GDM1 (cell line): ENCODE data around the gene DGKG.

ENCODE experiments used
- DNase-seq: peaks from one replicate; lab custom pipeline; 2025; lab: John Stamatoyannopoulos, UW

DGKG gene

DNA sequence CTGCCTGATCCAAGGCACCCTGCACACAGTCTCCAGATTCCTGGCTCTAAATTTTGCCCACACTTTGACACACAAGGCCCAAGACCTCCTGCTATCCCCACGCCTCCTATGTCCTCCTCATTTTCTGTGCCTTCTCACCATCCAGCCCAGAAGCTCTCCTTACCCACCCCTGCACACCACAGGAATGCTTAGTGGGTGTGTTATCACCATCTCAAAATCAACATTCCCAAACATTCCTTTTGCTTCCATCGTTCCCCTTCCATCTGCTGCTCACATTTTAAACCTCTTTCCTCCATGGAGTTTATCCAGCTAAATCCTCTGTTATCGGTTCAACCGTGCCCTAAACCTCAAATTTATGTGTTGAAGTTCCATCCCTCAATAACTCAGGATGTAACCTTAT is 43.9 kb downstream of the DGKG start:
- no peak for DNase-seq

DNA sequence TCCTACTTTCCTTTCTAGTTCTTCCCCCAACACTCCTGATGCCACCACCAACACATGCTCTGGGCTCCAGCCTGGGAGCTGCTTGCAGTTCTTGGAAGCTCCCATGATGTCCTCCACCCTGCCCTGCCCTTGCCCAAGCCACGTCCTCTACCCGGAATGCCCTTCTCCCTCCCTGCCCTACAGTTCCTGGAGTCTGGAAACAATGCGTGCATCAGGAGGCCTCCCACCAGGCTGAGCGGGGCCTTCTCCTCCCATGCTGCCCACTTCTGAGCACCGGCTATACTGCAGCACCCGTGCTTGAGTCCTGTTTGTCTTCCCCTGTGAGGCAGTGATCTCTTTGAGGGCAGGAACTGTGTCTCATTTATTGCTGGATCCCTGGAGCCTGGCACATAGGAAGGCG is 44.6 kb downstream of the DGKG start:
- no peak for DNase-seq

DNA sequence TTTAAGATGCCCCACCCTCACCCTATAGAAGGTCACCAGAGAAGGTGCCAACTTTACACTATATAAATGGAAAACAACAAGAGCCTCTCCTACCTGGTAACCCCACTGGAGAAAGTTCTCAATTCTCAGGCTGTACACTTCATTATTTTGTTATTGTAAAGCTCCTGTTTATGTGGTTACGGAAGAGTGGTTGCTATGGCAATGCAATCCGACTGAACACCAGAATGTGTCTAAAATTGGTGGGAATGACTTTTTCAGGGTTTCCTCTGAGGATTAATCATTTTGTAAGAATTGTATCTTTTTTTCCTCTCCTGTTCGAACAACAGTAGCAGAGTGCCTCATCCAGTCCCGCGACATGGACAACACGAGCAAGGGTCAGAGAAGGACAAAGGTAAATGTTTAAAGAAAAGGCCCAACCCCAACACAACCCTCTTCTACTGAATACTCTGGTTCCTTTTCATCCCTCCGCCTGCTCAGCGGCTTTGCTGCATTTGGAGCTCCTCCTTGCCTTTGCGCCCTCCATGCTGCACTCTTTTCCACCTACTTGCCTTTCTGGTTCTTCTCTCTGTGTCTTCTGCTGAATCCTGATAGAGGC is 45.3 kb downstream of the DGKG start:
- DNase-seq = no peak

DNA sequence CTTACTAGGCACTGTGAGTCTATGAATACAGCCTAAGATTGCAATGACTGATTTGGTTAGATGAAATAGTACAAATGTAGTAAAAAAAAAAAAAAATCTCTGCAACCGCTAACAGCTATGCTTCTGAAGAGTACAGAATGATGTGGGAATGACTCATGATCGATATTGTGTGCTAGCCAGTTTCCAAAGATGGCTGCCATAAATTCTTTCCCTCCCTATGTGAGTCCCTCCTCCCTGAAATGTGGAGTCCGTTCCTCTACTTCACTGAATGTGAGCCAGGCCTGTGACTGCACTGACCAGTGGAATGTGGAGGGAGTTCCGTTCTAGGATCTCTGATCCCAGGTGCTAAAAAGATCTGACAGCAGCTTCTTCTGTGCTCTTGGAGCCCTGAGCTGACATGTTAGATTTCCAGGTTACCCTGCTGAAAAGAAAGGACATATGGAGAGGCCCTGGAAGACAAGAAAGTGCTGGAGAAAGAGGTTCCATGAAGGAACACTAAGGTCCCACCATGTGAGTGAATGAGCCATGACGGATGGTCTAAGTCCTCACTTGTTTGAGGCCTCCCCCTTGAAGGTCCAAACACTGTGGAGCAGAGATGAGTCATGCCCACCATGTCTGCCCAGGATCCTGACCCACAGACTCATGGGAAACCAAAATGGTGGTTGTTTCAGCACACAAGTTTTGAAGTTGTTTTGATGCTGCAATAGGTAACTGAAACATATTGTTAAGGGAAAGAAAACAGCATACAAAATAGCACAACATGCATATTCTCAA is 46.3 kb downstream of the DGKG start:
- no peak for DNase-seq

DNA sequence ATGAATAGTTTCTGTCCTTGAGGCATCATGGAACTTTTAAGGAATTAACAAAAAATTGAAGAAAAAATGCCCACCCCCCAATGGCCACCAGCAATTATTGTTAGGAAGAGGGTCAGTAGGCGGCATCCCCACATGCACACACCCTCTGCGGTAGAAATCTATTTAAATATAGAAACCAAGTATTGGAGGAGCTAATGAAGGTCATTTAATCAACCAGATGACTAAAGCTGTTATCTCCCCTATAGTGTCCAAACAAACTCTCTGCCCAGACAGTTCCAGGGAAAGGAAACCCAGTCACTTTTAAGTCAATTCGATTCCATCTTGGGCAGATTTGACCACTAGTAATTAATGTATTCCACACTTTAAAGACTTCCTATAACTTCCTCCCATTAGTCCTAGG is 47.1 kb downstream of the DGKG start:
- no peak for DNase-seq

DNA sequence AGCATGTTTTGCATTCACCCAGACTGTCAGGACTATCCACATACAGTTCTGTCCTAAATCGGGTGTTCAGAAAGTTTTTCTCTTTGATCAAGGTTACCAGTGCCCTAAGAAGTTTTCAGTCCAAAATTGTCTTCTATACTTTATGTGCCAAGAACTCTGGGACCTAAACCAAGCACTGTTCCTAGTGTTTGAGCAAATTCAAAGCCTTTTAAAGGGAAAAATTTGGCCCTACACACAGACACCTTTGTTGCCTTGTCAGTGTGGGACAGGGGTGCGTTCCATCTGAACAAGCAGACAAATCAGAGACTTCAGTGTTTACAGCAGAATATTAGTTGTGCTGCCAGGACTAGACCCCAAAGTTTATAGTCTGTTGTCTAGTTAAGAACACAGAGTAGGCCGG is 50.6 kb downstream of the DGKG start:
- DNase-seq = no peak

DNA sequence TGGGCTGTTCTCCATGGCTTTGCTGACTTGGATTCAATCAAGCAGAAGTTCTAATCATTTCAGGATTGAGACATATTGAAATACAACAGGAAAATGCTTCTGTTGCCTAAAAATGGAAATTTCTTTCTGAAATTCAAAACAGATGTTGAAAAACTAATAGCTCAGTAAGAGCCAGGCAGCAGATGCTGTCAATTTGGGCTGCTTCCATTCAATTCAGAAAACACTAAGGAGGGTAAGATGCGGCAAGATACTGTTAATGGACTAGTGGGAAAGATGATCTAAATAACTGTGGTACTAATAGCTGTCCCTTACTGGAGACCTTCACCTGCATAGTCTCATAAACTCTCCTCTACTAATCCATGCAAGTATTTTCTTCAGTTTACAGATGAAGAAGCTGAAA is 53.5 kb downstream of the DGKG start:
- DNase-seq = no peak

DNA sequence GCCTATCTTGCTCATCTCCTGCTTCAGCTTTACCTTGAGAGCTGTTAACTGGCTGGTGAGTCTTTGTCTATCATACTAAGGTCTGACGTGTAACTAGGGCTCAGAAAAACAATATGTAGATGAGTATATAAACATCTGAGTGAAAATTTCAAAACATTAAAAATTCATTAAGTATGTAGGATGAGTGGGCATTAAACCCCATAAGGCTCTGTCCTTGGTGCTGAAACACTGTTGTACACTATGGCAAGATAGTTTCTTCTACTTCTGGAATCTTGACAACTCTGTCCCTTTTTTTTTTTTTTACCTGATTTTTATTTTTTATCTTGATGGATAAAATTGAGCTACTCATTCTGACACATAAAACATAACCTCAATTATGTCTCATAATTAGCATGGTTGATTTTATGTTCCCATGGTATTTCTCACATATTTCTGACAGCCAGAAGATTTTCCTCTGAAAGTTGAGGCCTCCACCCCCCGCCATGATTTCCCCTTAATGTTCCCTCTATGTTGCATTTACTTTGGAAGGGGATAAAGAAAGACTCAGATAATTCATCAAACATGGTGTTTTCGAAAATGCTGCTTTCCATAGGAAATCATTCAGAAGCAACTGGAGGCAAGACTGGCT is 54.3 kb downstream of the DGKG start:
- DNase-seq = no peak

DNA sequence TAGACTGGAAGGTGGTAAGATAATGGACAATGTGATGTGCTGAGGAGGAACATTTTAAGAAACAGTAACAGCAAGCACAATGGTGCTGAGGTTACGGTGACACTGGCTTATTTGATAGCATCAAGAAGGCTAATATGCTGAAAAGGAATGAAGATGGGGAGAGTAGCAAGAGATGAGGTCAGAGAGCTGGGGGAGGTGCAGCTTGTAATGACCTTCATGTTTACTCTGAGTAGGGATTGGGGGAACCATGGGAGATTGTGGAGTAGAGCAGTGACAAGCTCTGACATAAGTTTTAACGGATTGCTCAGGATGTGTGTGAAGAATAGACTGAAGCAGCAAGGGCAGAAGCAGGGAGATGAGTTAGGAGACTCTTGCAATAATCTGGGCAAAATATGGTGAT is 56.7 kb downstream of the DGKG start:
- DNase-seq = no peak

DNA sequence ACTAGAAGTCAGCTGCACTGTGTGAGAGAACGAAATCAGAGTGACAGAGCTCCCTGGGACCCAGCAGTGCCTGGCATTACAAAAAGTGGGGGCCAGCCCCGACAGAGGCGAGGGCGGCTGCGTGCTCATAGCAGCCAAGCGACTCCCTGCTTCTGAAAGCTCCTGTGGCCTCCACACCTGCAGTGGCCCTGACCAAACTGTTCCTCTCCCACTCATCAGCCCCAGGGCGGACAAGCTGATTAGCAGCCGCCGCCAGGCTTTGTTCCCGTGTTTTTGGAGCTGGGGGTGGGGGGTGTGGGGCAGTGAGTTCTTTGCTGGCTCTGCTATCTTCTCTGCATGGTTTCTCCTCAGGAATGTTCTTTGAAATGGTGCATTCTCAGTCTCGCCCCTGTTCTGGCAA is 58.1 kb downstream of the DGKG start:
- no peak for DNase-seq

DNA sequence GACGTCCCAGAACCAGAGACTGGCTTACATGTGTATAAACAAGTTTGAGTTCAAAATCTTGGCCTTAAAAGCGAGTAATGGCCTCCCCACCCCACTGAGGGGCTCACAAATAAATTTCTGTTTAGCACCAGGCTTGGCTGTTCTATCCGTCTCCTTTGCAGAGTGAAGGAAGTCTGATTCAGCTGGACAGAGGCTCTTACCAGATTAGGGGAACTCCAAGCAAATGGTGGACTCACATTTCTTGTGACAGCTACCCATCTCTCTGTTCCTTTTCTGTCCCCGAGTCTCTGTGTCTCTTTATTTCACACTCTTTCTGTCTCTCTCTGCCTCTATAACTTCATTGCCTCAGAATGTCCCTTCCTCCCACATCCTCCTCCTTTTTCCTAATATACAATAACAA is 62.7 kb downstream of the DGKG start:
- no peak for DNase-seq

DNA sequence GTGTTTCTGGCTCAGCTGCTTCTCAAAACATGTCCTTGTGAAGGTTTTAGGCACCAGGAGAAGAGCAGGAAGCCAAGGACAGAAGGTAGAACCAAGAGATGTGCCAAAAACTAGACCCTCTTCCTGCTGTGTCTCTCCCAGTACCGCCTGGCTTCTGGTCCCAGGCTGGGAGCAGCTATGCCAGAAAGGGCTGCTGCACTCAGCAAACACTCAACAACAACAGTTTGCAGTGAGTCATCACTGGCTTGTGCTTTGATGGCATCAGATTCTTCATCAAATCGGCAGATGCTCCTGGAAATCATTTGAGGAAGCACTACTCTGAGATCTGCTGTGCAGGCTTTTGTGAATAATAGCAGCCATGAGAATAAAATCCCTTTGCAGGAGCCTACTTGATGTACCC is 63.2 kb downstream of the DGKG start:
- DNase-seq = no peak

DNA sequence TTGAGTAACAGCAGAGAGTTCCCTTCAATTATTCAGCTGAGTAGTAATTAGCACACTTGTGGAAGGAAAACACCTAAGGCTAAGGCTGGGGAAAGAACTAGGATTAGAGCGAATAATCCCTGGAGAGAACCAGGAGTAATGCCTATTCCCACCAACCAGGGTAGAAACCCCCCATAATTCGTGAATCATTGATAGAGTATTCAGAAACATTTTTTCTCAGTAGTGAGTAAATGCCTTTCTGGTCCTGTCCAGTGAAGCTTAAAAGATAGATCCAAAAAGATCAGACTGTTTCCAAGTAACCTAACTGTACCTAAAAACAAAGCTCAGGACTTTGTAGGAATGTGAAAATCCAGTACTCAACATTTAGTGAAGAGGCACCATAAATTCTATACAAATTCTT is 71.2 kb downstream of the DGKG start:
- no peak for DNase-seq

DNA sequence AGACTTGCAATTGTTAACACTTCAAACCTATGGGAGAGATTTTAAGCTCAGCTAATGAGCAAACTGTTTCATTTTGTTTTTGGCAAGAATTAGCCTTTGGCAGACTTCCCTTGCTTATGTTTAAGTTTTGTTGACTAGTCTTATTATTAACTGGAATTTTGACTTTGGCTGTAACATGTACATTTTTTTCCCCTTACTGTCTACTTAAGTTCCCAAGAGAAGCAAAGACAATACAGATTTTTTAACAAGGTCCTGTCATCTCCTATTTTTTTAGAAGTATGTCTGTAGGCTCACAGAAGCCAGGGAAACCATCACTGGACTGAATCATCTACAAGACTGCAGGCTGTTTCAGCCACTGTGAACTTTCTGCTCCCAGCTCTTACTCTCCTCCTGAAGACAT is 74.3 kb downstream of the DGKG start:
- DNase-seq = no peak

DNA sequence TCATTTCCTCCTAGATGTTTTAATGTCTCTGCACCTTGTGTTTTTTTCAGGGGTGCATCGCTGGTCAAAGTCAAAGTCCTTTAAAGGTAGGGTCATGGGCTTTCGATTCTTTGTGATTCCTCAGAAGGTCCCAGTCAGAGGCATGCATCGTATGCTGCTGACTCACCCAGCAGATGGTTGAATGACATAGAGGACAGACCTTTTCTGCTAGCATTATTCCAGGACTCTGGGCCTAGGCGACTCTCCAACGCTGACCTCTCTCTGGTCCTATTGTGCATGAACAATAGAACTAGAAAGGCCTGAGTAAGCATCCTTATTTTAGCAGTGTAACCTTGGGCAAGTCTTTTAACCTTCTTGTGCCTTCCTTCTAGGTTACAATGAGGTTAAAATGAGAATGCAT is 75.9 kb downstream of the DGKG start:
- DNase-seq = no peak

DNA sequence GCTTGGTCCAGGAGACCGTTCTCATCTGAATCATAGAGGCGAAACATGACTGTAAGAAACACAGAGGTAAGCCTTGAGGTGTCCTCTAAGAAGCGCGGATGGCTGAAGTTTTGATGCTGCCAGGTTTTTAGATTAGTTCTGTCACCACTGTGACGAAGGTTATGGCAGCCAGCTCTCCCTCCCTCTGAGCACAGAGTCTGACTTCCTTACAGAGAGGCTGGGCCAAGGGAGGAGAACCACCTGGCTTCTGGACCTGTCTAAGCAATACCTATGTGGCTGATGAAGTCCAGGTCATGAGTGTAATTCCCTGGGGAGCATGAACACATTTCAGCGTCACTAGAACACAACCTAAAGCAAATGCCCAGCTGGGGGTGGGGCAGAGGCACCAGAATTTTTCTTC is 77.4 kb downstream of the DGKG start:
- no peak for DNase-seq

DNA sequence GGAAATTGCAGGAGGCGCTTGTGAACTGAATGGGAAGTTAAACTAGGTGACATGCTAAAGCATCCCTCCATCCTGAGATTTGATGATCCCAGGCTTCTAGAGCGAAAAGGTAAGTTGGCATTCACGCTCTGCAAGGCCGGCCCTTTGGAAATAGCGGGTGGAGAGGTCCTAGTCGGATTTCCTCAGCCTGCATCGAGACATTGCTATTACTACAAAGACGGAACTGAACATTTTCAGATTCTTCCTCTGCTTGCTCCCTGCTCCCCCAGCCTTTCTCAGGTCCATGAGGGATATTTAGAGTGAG is 77.7 kb downstream of the DGKG start:
- DNase-seq = no peak

DNA sequence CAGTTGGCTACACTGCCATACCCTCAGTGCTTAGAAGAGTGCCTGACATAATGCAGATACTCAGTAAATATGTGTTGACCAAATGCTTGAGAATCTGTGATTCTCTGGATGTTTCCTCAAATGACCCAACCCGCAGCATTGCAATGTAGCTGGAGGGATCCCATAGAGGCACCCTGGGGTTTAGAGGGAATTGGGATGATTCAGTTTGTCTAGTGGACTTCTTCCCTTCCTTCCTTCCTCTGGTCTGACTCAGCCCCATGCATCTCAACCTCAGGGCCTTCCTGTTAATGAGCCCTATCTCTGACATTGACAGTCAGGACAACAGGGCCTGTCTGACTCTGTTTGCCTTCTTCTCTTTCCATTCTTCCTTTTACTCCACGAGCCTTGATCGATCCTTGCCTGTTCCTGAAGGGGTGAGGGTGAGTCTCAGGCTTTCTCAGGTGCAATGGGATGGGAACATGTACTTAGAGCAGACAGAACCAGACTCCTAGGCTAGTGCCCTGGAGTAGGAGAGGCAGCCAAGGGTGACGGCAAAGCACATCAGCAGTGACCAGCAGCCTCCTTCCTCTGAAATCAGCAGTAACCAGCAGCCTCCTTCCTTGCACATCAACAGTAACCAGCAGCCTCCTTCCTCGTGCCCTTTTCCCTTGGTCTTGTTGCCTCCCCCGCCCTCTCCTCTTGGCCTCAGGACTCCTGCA is 78.2 kb downstream of the DGKG start:
- no peak for DNase-seq

DNA sequence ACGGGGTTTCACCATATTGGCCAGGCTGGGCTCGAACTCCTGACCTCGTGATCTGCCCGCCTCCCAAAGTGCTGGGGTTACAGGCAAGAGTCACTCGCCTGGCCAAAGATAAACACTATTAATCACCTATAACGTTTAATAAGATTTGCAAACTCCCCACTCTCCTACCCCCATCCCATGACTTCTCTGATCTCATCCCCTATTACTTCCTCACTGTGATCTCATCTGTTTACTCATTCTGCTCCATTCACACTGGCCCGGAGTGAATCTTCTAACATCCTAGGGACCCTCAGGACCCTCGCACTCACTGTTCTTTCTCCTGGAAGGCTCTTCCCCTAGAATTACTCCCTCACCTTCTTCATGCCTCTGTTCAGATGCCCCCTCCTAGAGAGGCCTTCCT is 78.9 kb downstream of the DGKG start:
- no peak for DNase-seq

DNA sequence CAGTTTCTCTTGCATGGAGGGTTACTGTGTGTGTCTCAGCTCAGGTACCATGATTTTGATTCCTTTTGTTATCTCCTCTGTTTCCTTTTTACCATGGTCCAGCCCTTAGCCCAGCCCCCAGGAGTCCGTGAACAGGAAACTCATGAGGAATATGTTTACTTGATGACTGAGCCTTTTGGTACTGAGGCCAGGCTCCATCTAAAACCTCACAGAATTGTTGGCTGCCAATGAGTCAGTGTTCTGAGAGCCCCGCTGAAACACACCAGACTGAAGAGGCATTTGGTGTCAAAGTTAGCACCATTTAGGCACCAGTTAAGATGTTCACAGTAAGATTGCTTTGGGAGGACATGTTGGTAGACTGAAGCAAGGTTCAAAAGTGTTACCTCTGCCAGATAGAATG is 80.9 kb downstream of the DGKG start:
- DNase-seq = no peak

DNA sequence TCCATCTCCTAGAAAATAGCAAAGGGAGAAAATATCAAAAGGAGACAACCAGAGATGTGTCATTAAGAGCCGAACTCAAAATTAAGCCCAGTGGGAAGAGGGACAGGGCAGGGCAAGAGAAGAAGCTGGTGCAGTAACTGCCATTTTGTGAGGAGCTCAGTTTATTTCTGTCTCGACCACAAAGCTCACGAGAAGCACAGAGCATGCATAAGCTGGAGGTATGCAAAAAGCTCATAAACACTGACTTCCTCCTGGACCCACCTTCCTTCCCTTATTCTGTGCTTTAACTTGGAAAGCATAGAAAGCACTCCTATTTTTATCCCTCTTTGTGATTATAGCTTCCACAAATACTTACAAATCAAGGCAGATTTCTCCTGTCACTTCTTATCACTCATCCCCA is 81.3 kb downstream of the DGKG start:
- DNase-seq = no peak

DNA sequence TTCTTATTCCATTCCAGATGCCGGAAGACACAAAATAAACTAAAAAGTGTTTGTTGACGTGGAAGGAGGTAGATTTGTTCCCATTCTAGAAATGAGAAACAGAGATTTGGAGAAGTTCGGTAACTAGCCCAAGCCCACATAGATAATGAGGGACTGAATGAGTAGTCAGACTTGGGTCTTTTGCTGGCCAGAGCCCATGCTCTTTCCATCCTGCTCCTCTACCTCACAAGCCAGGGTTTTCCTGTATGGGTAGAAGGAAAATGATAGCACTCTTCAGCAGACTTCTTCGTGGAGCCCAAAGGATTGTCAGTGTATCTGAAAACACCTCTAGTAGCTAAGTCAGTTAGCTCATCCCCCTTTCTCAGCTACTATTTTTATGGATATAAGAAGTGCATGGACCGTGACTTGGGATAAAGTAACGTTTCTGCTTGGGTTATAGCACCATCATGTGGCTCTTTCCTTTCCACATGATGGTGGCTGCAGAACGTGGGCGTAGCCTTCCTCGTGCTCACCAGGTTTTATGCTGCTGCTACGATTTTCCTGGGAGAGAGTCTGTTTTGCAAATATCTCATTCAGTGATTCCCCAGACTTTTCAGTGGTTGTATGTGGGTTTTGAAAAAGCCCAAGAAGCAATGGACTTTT is 84.6 kb downstream of the DGKG start:
- DNase-seq = no peak

DNA sequence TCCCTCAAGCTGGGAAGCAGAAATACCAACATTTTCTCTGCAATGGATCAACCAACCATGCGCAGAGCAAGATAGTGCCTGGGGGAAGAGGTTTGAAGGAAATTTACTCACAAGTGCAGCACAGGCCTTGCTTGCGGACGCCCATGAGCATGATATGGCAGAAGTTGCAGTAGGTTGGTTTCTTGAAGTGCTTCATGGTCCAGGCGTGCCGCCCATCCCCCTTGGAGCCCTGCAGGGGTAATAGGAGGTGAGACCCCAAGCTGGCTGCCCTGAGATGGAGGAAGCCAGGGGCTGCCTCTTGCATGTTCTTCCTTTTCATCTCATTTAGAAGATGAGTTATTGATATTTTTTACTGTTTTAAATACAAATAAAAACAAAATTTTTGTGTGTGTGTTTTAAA is 86.6 kb downstream of the DGKG start:
- no peak for DNase-seq
